WTC11 (cell line): Measurements from ENCODE around the gene UBALD1. TPM values are rescaled to one million over a fixed set of nuclear protein-coding genes. Genes with fewer than 3 reads are reported as not detected.

Experiments used
- ATAC-seq: fragments of 200-7000 bp; cut with Tn5 transposase; 2 replicates; pipeline ENCODE4 v1.10.0; 2021; ENCODE audit warnings: mild to moderate bottlenecking, moderate library complexity
- CTCF ChIA-PET: fragments of 300-600 bp; sonication (Branson Sonifier 250); formaldehyde crosslinking; loops from one replicate; lab custom pipeline; 2021; ENCODE audit warnings: antibody characterized with exemption; lab: Charles Lee
- POLR2A ChIA-PET: fragments of 350-600 bp; sonication (Branson Sonifier 250); formaldehyde crosslinking; loops from one replicate; lab custom pipeline; 2021; ENCODE audit warnings: antibody characterized with exemption; lab: Charles Lee
- DNase-seq: peaks from one replicate; pipeline ENCODE4 v3.0.0; 2021; ENCODE audit warnings: low spot score
- H3K27ac Mint-ChIP-seq: 2 replicates; pipeline ENCODE4 v1.8.0; 2021; ENCODE audit warnings: mixed read lengths
- H3K27me3 Mint-ChIP-seq: 2 replicates; pipeline ENCODE4 v1.8.0; 2021; ENCODE audit warnings: low read depth, mild to moderate bottlenecking, moderate library complexity, mixed read lengths
- H3K36me3 Mint-ChIP-seq: 2 replicates; pipeline ENCODE4 v1.8.0; 2021; ENCODE audit warnings: mixed read lengths
- H3K4me1 Mint-ChIP-seq: 2 replicates; pipeline ENCODE4 v1.8.0; 2022; ENCODE audit warnings: mixed read lengths
- H3K4me3 Mint-ChIP-seq: 2 replicates; pipeline ENCODE4 v1.8.0; 2021; ENCODE audit warnings: mild to moderate bottlenecking, moderate library complexity, mixed read lengths
- H3K9me3 Mint-ChIP-seq: 2 replicates; pipeline ENCODE4 v1.8.0; 2021; ENCODE audit warnings: mixed read lengths
- ATF2 ChIP-seq: sonication (generic); formaldehyde crosslinking; IDR thresholded peaks from 2 replicates; pipeline ENCODE4 v1.8.1; 2022; ENCODE audit warnings: low read depth, missing genetic modification reagents, borderline replicate concordance
- CBFB ChIP-seq: sonication (generic); formaldehyde crosslinking; IDR thresholded peaks from 2 replicates; pipeline ENCODE4 v1.8.1; 2022; ENCODE audit warnings: mild to moderate bottlenecking, low read depth, missing genetic modification reagents
- CDX4 ChIP-seq: fragments of 250-450 bp; sonication (Bioruptor Pico); IDR thresholded peaks from 2 replicates; pipeline ENCODE4 v1.9.0; 2021; ENCODE audit warnings: moderate library complexity, mild to moderate bottlenecking, inconsistent platforms, borderline replicate concordance
- ETV6 ChIP-seq: sonication (generic); formaldehyde crosslinking; IDR thresholded peaks from 2 replicates; pipeline ENCODE4 v1.8.1; 2022; ENCODE audit warnings: mild to moderate bottlenecking, missing genetic modification reagents
- FOXK1 ChIP-seq: sonication (generic); formaldehyde crosslinking; IDR thresholded peaks from 2 replicates; pipeline ENCODE4 v1.8.0; 2022; ENCODE audit warnings: mild to moderate bottlenecking, moderate library complexity, missing genetic modification reagents
- GABPB1 ChIP-seq: sonication (generic); formaldehyde crosslinking; IDR thresholded peaks from 2 replicates; pipeline ENCODE4 v1.8.1; 2023; ENCODE audit warnings: mild to moderate bottlenecking, missing genetic modification reagents
- NR3C1 ChIP-seq: sonication (generic); formaldehyde crosslinking; conservative IDR thresholded peaks from 2 replicates; pipeline ENCODE4 v1.8.1; 2023; ENCODE audit warnings: low read depth, mild to moderate bottlenecking, missing genetic modification reagents
- PRDM15 ChIP-seq: sonication (generic); formaldehyde crosslinking; IDR thresholded peaks from 2 replicates; pipeline ENCODE4 v1.8.0; 2022; ENCODE audit warnings: missing genetic modification reagents
- USF1 ChIP-seq: sonication (generic); formaldehyde crosslinking; IDR thresholded peaks from 2 replicates; pipeline ENCODE4 v1.8.0; 2022; ENCODE audit warnings: mild to moderate bottlenecking, missing genetic modification reagents
- ZNF121 ChIP-seq: sonication (generic); formaldehyde crosslinking; IDR thresholded peaks from 2 replicates; pipeline ENCODE4 v1.8.0; 2023; ENCODE audit warnings: missing genetic modification reagents
- ZNF671 ChIP-seq: fragments of 250-450 bp; sonication (Bioruptor Pico); IDR thresholded peaks from 2 replicates; pipeline ENCODE4 v1.8.0; 2021; ENCODE audit warnings: mild to moderate bottlenecking
- total RNA-seq: library from RNA; stranded (reverse); gene quantifications from 3 replicates; pipeline ENCODE4 v1.2.3, GENCODE V29; 2021
- TF ChIP-seq, protein P1 (sequence below): fragments of 250-450 bp; sonication (Bioruptor Pico); IDR thresholded peaks from 2 replicates; pipeline ENCODE4 v1.8.0; 2021; ENCODE audit warnings: mild to moderate bottlenecking
- TF ChIP-seq, protein P2 (sequence below): sonication (generic); formaldehyde crosslinking; IDR thresholded peaks from 2 replicates; pipeline ENCODE4 v1.8.0; 2022; ENCODE audit warnings: mild to moderate bottlenecking, missing genetic modification reagents
- TF ChIP-seq, protein P3 (sequence below): sonication (generic); formaldehyde crosslinking; IDR thresholded peaks from 2 replicates; pipeline ENCODE4 v1.8.0; 2023; ENCODE audit warnings: missing genetic modification reagents
- TF ChIP-seq, protein P4 (sequence below): sonication (generic); formaldehyde crosslinking; IDR thresholded peaks from 2 replicates; pipeline ENCODE4 v1.8.0; 2022; ENCODE audit warnings: mild to moderate bottlenecking, missing genetic modification reagents

Gene UBALD1
- total RNA-seq, 1 experiment from 2014 or later, result 56.8 TPM

DNA sequence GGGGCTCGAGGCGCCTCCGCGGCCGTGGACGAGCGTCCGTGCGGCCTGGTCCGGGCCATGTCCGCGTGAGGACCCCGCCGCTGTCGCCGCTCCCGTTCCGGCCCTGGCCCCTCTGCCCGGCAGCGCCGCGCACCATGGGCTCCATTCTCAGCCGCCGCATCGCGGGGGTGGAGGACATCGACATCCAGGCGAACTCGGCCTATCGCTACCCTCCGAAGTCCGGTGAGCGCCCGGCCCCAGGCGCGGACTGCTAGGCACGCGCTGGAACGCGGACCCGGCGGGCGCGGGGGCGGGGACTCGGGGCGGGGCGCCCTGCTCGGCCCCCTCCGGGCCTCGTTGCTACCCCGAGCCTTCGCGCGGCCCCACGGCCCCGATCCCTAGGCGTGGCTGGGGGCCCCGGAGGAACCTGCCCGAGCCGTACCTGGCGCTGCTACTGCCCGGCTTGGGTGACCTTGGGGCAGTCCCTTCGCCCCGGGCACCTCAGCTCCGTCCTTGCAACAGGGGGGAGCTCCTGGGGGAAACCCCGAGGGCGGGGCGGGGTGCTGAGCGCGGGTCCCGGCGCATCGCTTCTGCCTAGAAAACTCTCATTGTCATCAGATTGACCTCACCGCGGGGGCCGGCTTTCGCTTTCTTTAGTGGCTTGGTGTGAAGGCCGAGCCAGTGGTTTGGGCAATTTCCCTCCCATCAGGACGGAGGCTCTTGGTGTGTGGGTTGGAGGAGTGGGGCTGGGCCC is 10.3 kb upstream of the UBALD1 start (continued):
- TF ChIP-seq, protein P1, sequence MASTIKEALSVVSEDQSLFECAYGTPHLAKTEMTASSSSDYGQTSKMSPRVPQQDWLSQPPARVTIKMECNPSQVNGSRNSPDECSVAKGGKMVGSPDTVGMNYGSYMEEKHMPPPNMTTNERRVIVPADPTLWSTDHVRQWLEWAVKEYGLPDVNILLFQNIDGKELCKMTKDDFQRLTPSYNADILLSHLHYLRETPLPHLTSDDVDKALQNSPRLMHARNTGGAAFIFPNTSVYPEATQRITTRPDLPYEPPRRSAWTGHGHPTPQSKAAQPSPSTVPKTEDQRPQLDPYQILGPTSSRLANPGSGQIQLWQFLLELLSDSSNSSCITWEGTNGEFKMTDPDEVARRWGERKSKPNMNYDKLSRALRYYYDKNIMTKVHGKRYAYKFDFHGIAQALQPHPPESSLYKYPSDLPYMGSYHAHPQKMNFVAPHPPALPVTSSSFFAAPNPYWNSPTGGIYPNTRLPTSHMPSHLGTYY (CRISPR knock-in tag), result no peak
- TF ChIP-seq ATF2 (no peak), CDX4 (CRISPR knock-in tag) (no peak), CBFB (CRISPR knock-in tag) (no peak), NR3C1 (no peak)

- Mint-ChIP-seq H3K4me3 (peak within 1 kb of the TSS; percentile 97), H3K27ac (peak within 1 kb of the TSS; percentile 97), H3K9me3 (0 out of 2 replicates have a peak, but pooled peaks cover 6% of the 10 kb centered on the region), H3K27me3 (no peaks in the 10 kb centered on the region), H3K4me1 (peaks cover 17% of the 10 kb centered on the region), H3K36me3 (peaks cover 16% of the 10 kb centered on the region)
- ChIA-PET POLR2A (interaction anchor here (0.5 to 2.6 kb wide), 3 partner anchors 8 to 144 kb away, joined by 4 to 13 read pairs (median 6); partner anchors contain the start of gene CDIP1), CTCF (interaction anchor here (0.6 to 3.9 kb wide), 44 partner anchors 10 to 474 kb away, joined by 3 to 46 read pairs (median 6); partner anchors contain the start of genes ANKS3, CDIP1, DNAAF8 and HMOX2)
- peak; percentile 93 for ATAC-seq
- DNase-seq, result peak; percentile 94
- TF ChIP-seq, protein P2, sequence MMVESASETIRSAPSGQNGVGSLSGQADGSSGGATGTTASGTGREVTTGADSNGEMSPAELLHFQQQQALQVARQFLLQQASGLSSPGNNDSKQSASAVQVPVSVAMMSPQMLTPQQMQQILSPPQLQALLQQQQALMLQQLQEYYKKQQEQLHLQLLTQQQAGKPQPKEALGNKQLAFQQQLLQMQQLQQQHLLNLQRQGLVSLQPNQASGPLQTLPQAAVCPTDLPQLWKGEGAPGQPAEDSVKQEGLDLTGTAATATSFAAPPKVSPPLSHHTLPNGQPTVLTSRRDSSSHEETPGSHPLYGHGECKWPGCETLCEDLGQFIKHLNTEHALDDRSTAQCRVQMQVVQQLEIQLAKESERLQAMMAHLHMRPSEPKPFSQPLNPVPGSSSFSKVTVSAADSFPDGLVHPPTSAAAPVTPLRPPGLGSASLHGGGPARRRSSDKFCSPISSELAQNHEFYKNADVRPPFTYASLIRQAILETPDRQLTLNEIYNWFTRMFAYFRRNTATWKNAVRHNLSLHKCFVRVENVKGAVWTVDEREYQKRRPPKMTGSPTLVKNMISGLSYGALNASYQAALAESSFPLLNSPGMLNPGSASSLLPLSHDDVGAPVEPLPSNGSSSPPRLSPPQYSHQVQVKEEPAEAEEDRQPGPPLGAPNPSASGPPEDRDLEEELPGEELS (CRISPR knock-in tag), result no peak
- TF ChIP-seq, protein P3, sequence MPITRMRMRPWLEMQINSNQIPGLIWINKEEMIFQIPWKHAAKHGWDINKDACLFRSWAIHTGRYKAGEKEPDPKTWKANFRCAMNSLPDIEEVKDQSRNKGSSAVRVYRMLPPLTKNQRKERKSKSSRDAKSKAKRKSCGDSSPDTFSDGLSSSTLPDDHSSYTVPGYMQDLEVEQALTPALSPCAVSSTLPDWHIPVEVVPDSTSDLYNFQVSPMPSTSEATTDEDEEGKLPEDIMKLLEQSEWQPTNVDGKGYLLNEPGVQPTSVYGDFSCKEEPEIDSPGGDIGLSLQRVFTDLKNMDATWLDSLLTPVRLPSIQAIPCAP, result no peak
- no peak for TF ChIP-seq USF1
- TF ChIP-seq, protein P4, sequence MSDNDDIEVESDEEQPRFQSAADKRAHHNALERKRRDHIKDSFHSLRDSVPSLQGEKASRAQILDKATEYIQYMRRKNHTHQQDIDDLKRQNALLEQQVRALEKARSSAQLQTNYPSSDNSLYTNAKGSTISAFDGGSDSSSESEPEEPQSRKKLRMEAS (CRISPR knock-in tag), result peak; percentile 69
- no peak for TF ChIP-seq PRDM15
- TF ChIP-seq FOXK1 (CRISPR knock-in tag), result no peak
- TF ChIP-seq GABPB1 (CRISPR knock-in tag), result 0 out of 2 replicates have a peak, but pooled peaks have one; percentile 39
- TF ChIP-seq, protein P1 (CRISPR knock-in tag), result no peak
- TF ChIP-seq ZNF121 (CRISPR knock-in tag), result no peak
- no peak for TF ChIP-seq ETV6 (CRISPR knock-in tag)
- no peak for TF ChIP-seq ZNF671 (CRISPR knock-in tag)
Observed at GRCh38 chr16:4624015-4624826, 9.5 kb upstream of the UBALD1 start, which contains the start of gene MGRN1. Gene MGRN1, plus strand, starts transcription at chr16:4624826. Its CDS starts 135 bp downstream, at chr16:4624961.
